Skeletal muscle tissue (tissue), 4 donors: Measurements from ENCODE around the gene DGKG. TPM values are rescaled to one million over a fixed set of nuclear protein-coding genes. Genes with fewer than 3 reads are reported as not detected.

Experiments
- H3K27ac ChIP-seq: one replicate; pipeline ENCODE4 v1.7.0; 2013; ENCODE audit warnings: mild to moderate bottlenecking, low read depth, low read length, inconsistent platforms
- H3K27me3 ChIP-seq, 3 donors: one replicate each; pipeline ENCODE4 v1.7.0; 2013; ENCODE audit warnings: low read length in 3 of 3; ENCODE audit not compliant: control insufficient read depth in 3 of 3, insufficient read depth in 3 of 3
- H3K36me3 ChIP-seq, 3 donors: one replicate each; pipeline ENCODE4 v1.7.0; 2013; ENCODE audit warnings: low read length in 3 of 3; ENCODE audit not compliant: control insufficient read depth in 3 of 3, insufficient read depth in 3 of 3
- H3K4me1 ChIP-seq, 3 donors: one replicate each; pipeline ENCODE4 v1.7.0; 2013; ENCODE audit warnings: low read length in 3 of 3, mild to moderate bottlenecking in 3 of 3; ENCODE audit not compliant: control insufficient read depth in 3 of 3, insufficient read depth in 3 of 3
- H3K4me3 ChIP-seq, 3 donors: one replicate each; pipeline ENCODE4 v1.7.0; 2013; ENCODE audit warnings: low read length in 3 of 3
- H3K9ac ChIP-seq, 3 donors: one replicate each; pipeline ENCODE4 v1.7.0; 2013; ENCODE audit warnings: low read length in 3 of 3, mild to moderate bottlenecking in 3 of 3, moderate library complexity in 2 of 3, low read depth in 1 of 3
- H3K9me3 ChIP-seq, 3 donors: one replicate each; pipeline ENCODE4 v1.7.0; 2013; ENCODE audit warnings: low read length in 3 of 3; ENCODE audit not compliant: control insufficient read depth in 3 of 3
- total RNA-seq: library from RNA; depleted of rRNA; stranded (reverse); fragments of >200 nt; gene quantifications from one replicate; pipeline ENCODE4 v1.2.3, GENCODE V29; 2014
- donor health status: Osteomylitis.

DGKG gene
- total RNA-seq, 1 donor from 2014 or later: 2.6 TPM

DNA sequence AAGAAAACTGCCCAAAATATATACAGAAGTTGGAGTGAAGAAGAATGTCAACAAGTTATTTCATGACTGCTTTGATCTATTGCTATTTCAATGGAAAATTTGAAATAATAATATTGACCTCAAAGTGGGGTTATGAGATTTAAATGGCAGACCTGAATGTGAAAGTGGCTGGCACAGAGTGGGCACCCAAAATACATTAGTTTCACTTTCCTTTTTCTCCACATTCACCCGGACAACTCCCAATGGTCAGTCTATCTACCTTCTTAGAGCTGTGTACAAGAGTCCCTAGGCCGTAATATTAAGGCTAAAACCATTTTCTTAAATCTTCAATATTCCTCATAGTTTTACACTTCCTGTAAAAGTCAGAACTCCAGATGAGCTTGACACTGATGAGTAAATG, 191.5 kb downstream of the DGKG start:
- H3K9me3 ChIP-seq: no peaks in the 10 kb centered on the region

DNA sequence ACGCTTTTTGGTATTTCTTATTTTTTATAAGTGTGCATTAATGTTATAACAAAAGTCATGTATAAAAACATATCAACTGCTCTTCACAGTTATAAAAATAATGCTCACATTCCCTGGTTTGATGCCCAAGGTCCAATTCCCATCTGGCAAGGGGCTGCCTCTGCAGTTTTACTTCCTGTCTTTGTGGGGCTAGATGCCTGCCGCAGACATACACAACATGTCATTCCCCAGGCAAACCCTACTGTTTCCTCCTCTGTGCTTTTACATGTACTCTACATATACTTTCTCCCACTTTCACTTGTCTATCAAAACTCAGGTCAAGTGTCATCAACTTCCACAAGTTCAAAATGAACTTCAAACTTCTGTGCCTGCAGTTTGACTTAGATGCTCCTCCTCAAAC, 192.7 kb downstream of the DGKG start:
- no peak overlapping the region for H3K4me3 ChIP-seq
- H3K9me3 ChIP-seq: no peaks in the 10 kb centered on the region
- H3K4me1 ChIP-seq: no peaks in the 10 kb centered on the region
- no peaks in the 10 kb centered on the region for H3K27me3 ChIP-seq
- H3K36me3 ChIP-seq: no peaks in the 10 kb centered on the region
- no peak overlapping the region for H3K27ac ChIP-seq
- no peak overlapping the region for H3K9ac ChIP-seq

More for the DNA sequence above, 191.5 kb downstream of the DGKG start:
- H3K4me3 ChIP-seq: no peak overlapping the region
- no peaks in the 10 kb centered on the region for H3K27me3 ChIP-seq
- no peaks in the 10 kb centered on the region for H3K4me1 ChIP-seq
- no peak overlapping the region for H3K9ac ChIP-seq
- peaks cover 0 to 2% (median 0%) of the 10 kb centered on the region in 3 donors for H3K36me3 ChIP-seq
- H3K27ac ChIP-seq: no peak overlapping the region

- no peak overlapping the region for H3K27ac ChIP-seq
- H3K9ac ChIP-seq: no peak overlapping the region
- H3K36me3 ChIP-seq: no peaks in the 10 kb centered on the region
- H3K9me3 ChIP-seq: no peaks in the 10 kb centered on the region
- no peak overlapping the region for H3K4me3 ChIP-seq
- H3K4me1 ChIP-seq: no peaks in the 10 kb centered on the region
- no peaks in the 10 kb centered on the region for H3K27me3 ChIP-seq
These were observed 193.1 kb downstream of the DGKG start for GRCh38 chr3:186168976-186169375.

- H3K4me3 ChIP-seq: no peak overlapping the region
- no peaks in the 10 kb centered on the region for H3K9me3 ChIP-seq
- no peaks in the 10 kb centered on the region for H3K27me3 ChIP-seq
- no peaks in the 10 kb centered on the region for H3K4me1 ChIP-seq
- no peak overlapping the region for H3K9ac ChIP-seq
- H3K27ac ChIP-seq: no peak overlapping the region
- H3K36me3 ChIP-seq: no peaks in the 10 kb centered on the region
These were observed 194.2 kb downstream of the DGKG start for GRCh38 chr3:186167646-186168395.

DNA sequence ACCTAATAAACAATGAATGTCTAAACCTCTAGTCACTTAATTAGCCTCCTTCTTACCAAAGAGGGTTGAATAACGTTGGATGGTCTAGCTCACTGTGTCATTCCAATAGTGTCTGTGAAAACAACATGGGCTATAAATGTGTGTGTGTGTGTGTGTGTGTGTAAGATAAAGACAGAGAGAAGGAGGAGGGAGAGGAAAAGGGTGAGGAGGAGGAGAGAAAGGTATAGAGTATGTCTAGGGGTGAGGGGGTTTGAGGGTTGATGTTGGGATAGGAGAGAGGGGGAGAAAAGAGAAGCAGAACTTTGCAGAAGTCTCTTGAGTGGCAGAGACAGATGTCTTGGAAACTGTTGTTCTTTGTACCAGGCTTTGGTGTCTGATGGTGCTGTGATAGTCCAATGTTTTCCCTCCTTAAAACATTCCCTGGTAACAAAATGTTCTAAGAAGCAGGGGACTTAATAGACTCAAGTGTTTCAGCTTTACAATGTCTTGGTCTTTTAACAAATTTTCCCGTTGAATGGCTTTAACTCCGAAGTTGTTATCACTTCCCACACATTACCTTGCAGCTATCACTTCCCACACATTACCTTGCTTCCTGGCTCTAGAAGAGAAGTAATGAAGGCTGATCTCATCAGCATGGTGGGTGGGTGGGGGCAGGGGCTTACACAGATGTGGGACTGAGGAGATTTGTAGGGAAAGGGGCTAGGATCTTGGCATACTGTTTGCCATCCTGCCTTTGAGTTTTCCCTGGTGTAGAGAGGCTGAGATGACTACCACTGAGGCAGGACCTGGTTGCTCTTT, 195.3 kb downstream of the DGKG start:
- Histone ChIP-seq H3K27ac (no peak overlapping the region), H3K36me3 (no peaks in the 10 kb centered on the region), H3K27me3 (no peaks in the 10 kb centered on the region), H3K9ac (no peak overlapping the region), H3K9me3 (no peaks in the 10 kb centered on the region), H3K4me3 (no peak overlapping the region), H3K4me1 (no peaks in the 10 kb centered on the region)

DNA sequence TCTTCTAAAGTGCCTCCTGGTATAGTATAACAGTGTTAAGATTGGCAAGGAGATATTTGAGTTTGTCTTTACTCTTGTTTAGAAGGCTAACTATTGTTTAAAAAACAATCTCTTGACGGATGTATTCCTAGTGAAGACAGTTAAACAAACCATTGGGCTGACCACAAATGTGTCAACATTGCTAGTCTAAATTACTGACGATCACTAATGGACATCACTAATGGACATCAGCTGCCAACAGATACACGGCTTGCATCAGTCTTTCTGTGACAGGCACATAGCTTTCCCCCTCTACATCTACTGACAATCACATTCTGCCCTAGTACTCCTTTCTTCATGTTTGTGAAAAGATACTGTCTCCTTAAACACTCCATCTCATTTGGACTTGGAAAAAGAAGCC, 196.0 kb downstream of the DGKG start:
- Histone ChIP-seq H3K27ac (no peak overlapping the region), H3K4me1 (no peaks in the 10 kb centered on the region), H3K4me3 (no peak overlapping the region), H3K9me3 (no peaks in the 10 kb centered on the region), H3K9ac (no peak overlapping the region), H3K36me3 (peaks cover 0 to 2% (median 0%) of the 10 kb centered on the region in 3 donors), H3K27me3 (peaks cover 0 to 4% (median 0%) of the 10 kb centered on the region in 3 donors)

DNA sequence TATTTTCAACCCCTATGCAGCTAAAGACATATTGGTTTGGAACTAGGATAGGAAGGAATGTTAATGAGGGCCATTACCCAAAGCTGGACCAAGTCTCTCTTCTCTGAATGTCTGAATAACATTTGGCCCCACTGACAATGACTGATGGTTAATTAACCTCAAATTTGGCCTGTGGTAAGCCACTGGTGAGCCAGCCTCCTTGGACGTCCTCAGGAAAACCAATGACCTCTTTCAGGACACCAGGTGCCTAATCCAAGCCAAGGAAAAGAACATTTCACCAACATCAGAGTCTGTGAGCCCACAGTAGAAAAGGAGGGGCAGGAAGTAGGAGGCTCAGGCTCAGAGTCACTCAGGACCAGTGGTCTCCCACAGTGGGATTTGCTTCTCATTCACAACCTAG, 196.7 kb downstream of the DGKG start:
- H3K4me3 ChIP-seq: no peak overlapping the region
- no peaks in the 10 kb centered on the region for H3K4me1 ChIP-seq
- peaks cover 0 to 4% (median 0%) of the 10 kb centered on the region in 3 donors for H3K27me3 ChIP-seq
- H3K9me3 ChIP-seq: no peaks in the 10 kb centered on the region
- H3K36me3 ChIP-seq: peaks cover 0 to 9% (median 0%) of the 10 kb centered on the region in 3 donors
- H3K9ac ChIP-seq: no peak overlapping the region
- H3K27ac ChIP-seq: no peak overlapping the region

DNA sequence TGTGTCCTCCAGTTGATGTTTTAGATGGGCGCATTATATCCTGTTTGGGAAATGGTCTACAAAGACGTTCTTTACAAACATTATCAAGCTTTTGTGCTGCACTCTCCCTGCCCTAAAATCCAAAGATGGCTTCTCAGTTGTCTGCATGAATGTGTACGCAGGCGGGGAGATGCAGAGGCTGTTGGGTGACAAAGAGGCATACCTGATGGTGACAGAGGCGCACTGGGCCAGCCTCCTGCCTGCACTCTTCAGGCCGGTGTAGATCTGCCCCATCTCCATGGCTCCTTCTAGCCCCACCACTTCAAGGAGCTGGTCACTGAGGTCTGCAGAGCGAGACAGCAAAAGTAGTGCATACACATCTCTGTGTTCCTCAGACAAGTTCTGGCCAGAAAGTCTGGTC, 197.3 kb downstream of the DGKG start:
- Histone ChIP-seq H3K9ac (no peak overlapping the region), H3K9me3 (no peaks in the 10 kb centered on the region), H3K36me3 (peaks cover 0 to 9% (median 0%) of the 10 kb centered on the region in 3 donors), H3K4me3 (no peak overlapping the region), H3K27me3 (peaks cover 0 to 4% (median 0%) of the 10 kb centered on the region in 3 donors), H3K27ac (no peak overlapping the region), H3K4me1 (no peaks in the 10 kb centered on the region)

DNA sequence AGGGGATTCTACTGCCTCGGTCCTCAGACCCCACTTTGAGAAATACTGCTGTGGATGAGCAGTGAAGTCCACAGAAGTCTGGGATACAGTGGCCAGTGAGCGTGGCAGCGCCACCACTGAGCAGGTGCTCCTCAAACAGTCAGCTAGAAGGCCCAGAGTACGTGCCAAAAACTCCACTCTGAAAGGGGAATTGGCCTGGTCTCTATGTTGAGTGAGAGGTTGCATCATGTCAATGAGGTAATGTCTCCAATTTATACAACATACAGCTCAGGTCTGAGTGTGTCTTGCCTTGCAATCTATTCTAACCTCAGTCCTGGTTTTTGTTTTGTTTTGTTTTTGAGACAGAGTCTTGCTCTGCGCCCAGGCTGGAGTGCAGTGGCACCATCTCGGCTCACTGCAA, 199.8 kb downstream of the DGKG start:
- Histone ChIP-seq H3K36me3 (peaks cover 0 to 9% (median 0%) of the 10 kb centered on the region in 3 donors), H3K9ac (no peak overlapping the region), H3K27me3 (peaks cover 0 to 4% (median 0%) of the 10 kb centered on the region in 3 donors), H3K9me3 (no peaks in the 10 kb centered on the region), H3K4me1 (no peaks in the 10 kb centered on the region), H3K27ac (no peak overlapping the region), H3K4me3 (no peak overlapping the region)

DNA sequence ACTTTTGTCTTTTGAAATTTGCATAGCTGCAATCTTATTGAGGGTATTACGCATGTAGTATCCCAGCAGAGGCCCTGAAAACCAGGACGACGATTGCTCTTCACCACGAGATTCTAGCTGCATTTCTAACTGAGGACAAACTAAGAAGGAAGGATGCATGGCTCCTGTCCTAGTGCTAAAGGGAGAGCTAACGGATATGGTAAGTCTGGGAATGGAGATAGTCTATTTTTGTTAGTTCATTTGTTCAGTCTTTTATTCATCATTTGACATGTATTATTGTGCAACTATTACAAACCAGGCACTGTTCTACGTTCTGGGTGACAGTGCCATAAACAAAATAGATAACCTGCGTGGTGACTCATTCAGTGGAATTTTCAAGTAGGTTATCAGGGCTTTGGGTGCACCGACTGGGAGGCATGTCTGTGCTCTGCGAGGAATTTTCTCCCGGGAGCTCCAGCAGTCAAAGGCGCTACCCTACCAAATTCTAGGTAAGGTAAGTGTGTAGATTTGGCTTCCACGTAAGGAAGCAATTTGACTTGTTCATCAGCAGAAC, 201.3 kb downstream of the DGKG start:
- Histone ChIP-seq H3K36me3 (peaks cover 0 to 9% (median 0%) of the 10 kb centered on the region in 3 donors), H3K27me3 (peaks cover 0 to 4% (median 0%) of the 10 kb centered on the region in 3 donors)

More for the DNA sequence above, 201.3 kb downstream of the DGKG start:
- H3K9ac ChIP-seq: no peak overlapping the region
- H3K9me3 ChIP-seq: no peaks in the 10 kb centered on the region
- no peak overlapping the region for H3K27ac ChIP-seq
- no peak overlapping the region for H3K4me3 ChIP-seq
- no peaks in the 10 kb centered on the region for H3K4me1 ChIP-seq
